HG02798 (cell line): ENCODE measurements around the gene ENOX1.

Experiments
- ATAC-seq: cut with Tn5 transposase; IDR thresholded peaks from one replicate; pipeline ENCODE4 v1.9.1; 2021; ENCODE audit warnings: mild to moderate bottlenecking; ENCODE audit not compliant: unreplicated experiment, poor library complexity

The ENOX1 gene

DNA sequence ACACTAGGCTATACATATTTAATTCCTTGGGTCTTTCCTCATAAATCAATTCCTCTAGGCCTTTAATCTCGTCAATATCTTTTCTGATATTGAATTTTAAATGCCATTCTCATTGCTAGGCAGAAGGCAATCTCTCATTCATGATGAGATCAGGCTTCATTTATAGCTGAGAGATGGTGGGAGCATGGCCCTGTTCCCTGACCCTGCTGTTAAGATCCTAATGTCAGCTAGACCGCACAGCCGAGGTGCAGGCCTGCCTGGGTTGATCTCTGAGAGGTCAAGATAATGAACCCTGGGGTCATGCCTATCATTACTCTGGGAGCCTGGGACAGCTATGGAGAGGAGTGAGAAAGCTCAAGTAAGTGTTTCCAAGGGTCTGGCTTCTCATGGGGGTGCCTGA is 509.6 kb downstream of the ENOX1 start:
- ATAC-seq = no peak

DNA sequence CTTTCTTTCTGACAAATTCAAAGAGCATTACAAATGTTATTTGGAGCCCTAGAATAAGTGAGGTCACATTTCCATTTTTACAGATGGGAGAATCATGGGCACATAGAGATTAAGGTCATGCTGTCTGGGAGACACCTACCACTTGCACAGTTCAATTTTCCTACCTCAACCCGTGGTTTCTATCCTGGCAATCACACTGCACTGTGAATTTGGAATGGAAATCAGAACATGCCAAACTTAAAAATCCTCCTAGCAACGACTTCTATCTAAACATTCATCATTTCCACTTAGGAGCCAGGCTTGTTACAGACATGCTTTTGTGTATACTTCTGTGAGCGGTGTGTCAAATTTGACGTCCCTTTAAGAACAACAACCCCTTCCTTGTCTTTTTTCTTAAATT is 511.9 kb downstream of the ENOX1 start:
- ATAC-seq = no peak

DNA sequence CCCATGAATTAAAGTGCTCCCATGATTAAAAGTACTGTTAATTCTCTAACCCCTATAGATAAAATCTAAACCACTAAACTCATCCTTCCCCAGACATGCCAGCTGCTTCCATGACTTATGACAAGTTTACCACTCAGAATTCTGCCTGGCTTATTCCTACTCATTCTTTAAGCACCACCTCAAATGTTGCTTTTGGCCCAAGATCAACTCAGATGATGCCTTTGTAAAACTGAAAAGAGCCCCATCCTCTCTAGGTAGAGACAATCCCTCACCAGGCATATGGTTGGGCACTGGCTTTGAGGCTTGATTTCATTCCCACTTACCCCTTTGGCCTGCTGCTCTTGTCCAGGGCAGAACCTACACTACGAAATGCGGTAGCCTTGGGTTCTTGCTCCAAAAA is 513.4 kb downstream of the ENOX1 start:
- ATAC-seq = no peak

DNA sequence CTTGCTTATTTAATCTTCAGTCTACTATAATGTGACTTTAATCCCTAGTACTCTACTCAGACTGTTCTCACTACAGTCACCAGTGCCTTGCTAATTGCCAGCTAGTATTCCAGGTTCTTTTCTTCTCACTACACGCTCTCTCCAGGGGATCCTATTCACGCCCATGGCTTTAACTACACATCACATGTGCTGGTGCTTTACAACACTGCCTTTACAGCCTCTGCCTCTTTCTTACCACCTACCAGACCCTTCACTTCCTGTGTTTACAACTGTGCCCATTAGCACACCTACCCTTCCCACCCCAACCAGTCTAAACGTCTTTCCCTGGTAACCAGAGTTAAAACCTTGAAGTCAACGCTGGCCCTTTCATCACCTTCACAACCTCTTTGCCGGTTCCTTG is 513.9 kb downstream of the ENOX1 start:
- ATAC-seq = no peak

DNA sequence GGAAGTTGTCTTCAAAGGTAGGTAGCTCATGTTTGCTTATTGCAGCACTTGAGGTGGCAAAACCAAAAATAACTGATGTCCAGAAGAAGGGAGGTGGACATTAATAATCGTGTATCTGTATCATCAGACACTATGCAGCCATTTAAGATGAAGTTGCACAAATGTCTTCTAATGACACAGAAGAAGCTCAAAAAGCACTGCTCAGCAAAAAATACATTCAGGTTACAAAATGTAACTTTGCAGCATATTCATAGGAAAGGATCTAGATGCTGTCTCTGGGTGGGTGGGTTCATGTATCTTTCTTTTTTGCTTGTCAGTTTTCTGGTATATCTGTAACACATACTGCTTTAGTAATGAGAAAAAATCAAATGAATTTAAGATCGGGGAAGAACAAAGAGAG is 515.6 kb downstream of the ENOX1 start:
- ATAC-seq = no peak

DNA sequence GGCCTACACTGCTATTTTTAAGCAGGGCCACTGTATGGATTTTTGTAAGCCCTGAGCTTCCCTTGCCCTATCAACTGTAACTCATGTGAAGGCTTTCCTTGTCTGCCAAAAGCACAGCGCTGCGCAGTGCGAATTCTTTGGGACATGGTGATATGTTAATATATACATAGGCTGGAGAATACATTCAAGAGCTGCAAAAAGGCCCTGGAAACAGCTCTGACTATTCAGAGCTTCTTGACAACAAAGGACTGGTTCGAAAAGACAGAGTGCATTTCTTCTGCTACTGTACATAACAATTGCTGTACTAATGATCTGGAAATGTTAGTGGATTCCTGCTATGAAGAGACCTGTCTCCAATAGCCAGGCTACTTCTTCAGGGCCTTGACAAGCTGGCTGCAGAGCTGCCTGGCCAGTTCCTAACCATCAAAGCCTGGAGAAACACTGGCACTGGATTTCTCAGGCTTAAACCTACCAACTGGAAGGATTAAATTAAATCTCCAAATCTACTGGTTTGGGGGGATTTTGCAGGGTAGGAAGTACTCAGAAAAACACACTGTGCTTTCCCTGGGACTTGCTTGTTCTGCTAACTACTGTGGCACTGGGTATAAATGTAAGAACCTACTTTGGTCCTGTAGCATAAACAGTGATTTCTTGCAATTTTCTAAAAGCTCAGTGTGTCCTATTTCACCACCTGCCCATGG is 516.5 kb downstream of the ENOX1 start:
- ATAC-seq = no peak

DNA sequence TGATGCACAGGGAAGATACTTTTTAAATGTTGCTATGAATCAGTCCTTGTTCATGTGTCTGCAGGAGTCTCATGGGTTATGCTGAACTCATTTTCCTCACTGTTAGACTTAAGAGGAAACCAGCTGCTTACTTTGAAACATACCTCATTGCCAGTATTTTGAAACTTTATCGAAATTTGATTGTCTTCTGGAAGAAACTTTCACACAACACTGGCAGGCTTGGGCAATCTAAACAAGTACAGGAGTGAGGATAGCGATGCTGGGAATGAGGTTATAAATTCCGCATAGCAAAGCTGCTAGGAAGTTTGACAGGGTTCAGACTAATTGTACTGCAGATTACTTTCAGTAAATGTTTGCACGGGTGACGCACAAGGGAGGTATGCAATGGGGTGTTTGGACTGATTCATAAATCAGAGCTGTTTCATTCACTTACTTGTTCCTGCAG is 517.7 kb downstream of the ENOX1 start:
- no peak for ATAC-seq

DNA sequence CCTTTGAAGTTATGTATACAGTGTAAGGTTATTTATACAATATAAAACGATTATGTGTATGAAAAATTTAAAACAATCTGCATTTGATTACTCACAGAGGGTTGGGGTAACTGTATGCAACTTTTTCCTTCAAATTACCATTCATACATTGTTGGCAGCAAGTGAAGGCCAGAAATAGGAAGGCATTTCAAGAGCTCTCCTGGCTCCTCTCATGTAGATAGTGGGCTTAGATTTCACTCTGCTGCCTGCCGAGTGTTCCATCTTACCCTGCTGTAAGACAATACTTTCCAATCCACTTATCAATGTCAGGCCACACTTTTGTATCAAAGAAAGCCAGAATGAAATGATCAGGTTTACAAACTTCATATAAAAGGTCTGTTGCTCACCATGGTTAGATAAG is 518.1 kb downstream of the ENOX1 start:
- ATAC-seq = no peak

DNA sequence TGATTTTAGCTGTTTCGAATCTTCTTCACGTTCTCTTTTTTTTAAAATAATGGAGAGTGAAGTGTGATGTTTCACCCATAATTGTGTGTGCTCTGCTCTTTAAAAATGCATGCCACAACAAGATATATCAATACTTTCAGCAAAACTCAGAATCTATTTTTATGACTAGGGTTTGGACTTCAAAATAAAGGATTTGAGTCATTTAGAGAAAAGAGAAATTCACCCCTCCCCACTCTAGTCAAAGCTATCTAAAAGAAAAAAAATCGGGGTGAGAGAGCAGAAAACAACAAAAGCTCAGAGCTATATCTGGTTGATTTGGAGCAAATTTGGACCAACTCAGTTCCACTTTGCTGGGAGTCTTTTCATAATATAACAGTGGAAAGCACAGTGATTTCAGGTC is 518.9 kb downstream of the ENOX1 start:
- ATAC-seq = no peak

DNA sequence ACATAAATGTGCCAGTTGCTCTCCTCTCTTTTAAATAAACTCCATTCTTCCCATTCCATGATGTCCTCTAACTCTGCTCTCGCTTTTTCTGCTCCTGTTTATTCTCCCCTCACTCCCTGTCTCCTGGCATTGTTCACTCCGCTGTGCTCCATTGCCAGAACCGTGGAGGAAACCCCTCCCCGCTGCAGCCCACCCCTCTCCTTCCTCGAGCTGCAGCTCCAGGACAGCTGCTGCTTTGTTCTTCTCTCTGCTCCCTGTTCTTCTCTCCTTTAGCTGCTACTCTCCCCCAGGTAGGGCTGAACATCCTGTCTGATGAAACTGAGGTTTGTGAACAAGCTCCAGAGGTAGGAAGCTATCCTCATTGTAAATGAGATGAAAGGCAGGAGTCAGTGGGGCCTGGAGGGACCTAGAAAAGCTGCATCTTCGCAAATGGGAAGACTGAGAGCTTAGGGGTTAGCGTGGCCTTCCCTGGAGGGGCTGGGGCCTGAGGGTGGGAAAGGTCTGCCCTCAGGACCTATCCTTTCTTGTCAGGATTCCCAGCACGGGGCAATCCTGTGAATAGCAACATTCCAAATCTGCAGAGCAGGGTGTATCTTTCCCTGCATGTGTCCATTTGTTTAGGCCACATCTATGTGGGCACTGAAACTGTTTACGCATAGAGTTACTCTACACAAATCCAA is 519.7 kb downstream of the ENOX1 start:
- no peak for ATAC-seq

DNA sequence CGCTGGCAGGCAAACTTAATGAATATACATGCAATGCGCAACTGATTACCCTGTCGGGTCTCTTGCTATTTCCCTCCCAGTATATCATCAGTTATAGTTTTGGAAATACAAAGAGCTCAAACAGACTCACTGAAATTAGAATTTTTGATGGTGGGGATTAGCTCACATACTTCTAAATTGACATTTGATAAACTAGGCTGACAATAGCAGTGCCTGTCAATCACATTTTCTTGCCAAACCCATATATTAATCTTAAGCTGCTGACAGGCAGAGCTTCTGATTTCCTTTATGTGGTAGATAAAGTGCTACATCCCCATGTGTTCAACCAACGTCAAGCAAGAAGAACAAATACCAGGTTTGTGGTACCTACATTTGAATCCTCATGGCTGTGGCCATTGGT is 521.7 kb downstream of the ENOX1 start:
- no peak for ATAC-seq

DNA sequence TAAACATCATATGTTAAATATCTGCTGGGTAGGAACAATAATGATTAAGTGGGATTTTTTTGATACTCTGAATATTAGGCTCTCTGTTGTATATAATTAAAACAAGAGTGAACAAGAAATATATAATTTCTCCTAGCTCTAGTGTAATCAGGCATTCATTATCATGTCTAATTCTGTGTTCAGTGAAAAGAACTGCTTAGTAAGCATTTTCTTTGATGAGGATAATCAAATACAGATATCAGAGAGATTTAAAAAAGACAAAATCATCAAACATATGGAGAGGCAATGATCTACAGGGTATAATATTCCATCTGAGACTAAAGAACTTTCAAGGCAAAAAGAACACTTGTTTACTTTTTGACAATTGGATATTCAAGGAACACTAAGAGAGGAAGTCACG is 522.3 kb downstream of the ENOX1 start:
- ATAC-seq = no peak

DNA sequence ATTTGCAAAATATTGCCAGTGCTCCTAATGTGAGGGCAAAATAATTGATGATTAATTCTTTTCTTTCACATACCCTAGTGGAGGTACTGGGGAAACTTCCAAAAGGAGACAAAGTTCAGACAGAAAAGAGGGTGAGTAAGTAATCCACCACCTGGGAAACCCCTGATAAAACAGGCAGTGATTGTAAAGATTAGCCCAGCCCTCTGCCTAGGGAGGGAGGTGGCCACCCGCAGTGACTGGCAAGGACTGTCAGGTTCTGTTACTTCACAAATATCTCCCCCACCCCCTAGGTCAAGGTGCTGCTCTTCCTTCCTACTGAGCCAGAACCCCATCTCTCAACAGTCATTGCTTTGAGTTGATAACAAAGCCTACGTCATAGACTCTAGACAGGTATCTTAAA is 523.7 kb downstream of the ENOX1 start:
- ATAC-seq = no peak

DNA sequence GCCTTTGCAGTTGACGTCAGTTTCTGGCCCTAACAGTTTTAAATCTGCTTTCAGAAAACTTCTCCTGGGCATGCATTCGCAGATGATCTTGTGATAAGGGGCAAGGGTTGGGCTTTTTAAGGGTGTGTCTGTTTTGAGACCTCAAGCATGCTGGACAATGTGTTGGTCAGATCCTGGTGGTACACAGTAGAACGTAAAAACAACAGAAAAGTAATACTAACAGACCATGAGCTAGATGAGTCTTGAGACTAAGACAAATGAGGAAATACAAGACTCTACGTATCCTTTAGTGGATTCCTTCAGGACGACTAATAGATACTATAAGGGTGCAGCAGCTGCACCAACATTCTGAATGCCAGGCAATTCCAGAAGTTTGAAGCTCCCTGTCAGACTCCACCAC is 525.8 kb downstream of the ENOX1 start:
- no peak for ATAC-seq

DNA sequence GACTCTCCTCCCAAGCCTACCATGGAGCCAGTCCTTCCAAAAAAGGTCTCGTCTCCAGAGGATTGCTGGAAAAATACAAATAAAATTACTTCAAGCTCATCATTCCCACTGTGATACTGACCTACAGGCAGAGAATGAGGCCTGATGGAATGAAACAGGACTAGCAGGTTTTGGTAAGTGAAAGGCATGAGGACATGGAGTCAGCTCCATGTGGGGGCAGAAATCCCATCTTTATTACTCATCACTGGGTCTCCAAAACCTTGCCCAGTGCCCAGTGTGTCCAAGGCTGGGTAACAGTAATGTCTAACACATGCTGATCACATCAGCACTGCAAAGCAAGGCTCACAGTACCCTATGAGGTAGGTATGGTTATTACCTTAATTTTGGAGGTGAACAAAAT is 528.0 kb downstream of the ENOX1 start:
- ATAC-seq = no peak

DNA sequence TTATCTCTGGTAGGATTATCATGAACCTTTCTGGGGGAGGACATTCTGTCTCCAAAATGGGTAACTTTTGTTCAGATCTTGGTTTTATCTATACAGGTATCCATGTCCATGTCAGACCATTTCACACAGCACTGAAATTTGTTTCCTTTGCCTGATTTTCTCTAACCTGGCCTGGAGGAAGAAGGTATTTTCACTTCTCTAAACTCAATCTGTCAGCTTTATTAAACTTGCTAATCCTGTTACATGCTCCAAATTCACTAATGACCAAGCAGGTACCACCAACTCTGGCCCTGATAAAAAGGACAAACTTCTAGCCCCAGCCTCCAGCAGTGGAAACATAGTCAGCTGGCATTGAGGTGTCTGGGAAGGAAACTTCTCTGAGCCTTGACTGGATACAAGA is 529.0 kb downstream of the ENOX1 start:
- no peak for ATAC-seq

DNA sequence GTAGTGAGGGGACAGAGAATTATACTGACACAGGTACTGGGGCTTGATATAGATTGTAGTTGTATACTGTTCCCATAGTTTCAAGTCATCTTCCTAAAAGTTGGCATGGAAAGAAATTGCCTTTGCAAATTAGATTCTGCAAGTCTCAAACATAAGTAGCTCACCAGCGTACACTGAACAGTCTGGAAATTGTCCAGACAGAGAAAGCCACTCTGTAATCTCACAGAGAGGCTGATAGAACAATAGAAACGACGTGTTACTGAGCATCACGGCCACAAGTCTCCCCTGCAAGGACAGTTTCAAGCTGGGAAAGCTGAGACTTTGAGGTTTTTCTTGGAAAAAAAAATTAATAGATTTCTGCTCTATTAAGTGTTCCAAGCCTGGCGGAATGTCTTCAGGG is 534.8 kb downstream of the ENOX1 start:
- ATAC-seq = no peak

DNA sequence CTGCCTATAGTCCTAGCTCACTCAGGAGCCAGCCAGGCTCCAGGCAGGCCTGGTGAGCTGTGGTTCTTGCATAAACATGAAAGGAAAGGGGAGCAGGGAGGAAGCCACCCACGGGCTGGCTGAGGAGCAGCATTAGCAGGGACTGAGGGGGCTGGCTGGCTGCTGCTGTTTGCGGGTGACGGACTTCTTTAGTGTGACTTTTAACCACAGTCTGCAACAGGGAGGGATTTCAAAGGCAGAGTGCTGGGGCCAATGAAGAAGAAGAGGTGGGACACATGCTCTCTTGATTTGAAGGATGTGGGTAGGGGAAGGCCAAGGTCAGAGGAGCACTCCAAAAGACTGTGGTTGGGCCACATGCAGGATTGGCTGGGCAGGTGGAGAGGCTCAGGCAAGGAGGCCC is 540.4 kb downstream of the ENOX1 start:
- ATAC-seq = no peak

DNA sequence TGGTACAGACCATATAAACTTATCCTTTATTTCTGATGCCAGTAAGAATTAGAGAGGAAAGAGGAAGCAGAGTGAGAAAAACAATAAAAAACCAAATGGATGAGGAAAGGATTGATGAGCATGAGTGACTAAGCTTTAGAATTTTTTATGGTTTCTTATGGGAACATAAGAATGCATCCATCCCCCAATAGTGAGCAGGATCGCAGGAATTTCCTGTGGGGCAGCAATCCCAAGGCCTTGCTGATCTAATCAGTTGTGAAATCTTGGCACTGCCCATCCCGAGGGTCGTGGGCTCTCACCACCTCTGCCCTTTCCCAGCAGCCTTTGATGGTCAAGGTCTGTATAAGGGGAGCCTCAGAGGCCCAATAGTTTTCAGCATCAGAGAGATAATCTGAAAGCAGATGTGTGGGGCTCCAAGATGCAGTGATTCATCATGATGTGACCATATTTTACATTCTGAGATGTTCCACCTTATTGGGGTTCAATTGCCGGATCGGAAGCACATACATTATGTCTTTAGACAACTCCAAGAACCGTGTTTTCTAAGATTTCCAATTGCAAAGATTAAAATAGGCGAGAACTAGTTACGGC is 541.3 kb downstream of the ENOX1 start:
- ATAC-seq = no peak

DNA sequence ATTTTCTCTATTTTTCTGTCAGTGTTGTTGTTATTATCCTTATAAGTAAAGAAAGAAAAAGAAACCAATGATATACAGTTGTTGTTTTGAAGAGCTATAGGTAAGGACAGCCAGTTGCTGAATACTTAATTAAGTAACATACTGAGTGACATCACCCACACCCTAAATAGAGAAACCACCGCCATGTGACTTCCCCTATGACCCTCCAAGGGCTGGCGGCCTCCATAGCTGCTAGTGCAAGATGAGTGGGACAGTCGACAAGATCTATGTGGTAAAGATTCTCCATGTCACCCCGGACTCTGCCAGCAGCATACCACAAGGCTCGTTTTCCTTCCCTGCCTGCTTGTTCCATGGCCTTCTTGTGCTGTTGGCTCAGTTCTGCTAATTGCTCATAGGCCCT is 542.3 kb downstream of the ENOX1 start:
- ATAC-seq = no peak

DNA sequence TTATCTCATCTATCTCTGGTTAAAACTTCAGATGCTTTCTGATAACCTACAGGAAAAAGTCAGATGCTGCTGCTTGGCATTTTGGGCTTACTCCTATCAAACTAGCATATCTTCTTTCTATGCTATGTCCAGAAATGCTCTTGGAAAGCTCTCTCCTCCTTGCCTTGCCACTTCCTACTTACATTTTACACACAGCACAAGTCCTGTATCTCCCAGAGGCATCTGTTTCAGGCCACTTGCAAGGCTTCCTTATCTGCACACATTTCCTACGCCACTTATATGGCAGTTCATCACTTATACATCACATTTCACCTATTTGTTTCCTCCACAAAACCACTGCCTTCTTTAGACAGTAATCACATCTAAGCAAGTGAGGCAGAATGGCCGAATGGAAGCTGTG is 543.1 kb downstream of the ENOX1 start:
- no peak for ATAC-seq

DNA sequence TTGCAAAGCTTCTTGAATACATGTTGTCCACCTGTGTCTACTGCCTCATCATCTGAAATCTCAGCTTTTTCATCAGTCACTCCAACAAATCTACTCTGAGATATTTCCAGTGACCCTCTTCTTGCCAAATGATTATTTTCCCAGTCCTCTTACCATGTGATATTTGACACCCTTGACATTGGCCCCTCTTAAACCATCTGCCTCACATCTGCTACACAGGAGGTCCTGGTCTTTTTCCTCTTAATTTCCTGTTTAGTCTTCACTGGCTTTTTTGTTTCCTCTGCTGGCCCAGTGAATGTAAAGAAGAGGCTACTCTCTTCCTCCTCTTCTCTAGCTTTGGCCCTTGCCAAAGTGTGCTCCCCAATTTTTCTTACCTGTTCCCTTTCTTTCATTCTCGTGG is 544.7 kb downstream of the ENOX1 start:
- ATAC-seq = no peak
